Measurements from ENCODE around the gene LYL1. TPM values are rescaled to one million over a fixed set of nuclear protein-coding genes. Genes with fewer than 3 reads are reported as not detected.

LYL1 gene
- total and polyA plus RNA-seq, 2 of the 13 experiments (the other 11 are each of a cell fraction or from before 2014, with no cell fraction given): 0.75 to 0.92 TPM

GRCh38 chr19:13128583-13128982 is 25.9 kb upstream of the LYL1 start (continued):
- TF ChIP-seq HDAC1 (CRISPR knock-in tag; IDR thresholded peaks at IDR 0.05) (peak; percentile 76), DPF2 (CRISPR knock-in tag; IDR thresholded peaks at IDR 0.05; ENCODE audit: borderline replicate concordance, low read depth) (peak; percentile 51; the same call in 1 of the 2 replicates), ZNF567 (CRISPR knock-in tag; IDR thresholded peaks at IDR 0.05; ENCODE audit: borderline replicate concordance) (no peak), ZNF207 (IDR thresholded peaks at IDR 0.05; ENCODE audit: borderline replicate concordance) (no peak), ZNF468 (CRISPR knock-in tag; IDR thresholded peaks at IDR 0.05) (no peak), ZNF225 (CRISPR knock-in tag; IDR thresholded peaks at IDR 0.05) (no peak), ZNF556 (CRISPR knock-in tag; IDR thresholded peaks at IDR 0.05; ENCODE audit: borderline replicate concordance) (peak; percentile 26; the same call in 1 of the 2 replicates), ADNP (CRISPR knock-in tag; IDR thresholded peaks at IDR 0.05) (no peak), CENPT (CRISPR knock-in tag; IDR thresholded peaks at IDR 0.05; ENCODE audit: low read depth) (no peak), HNF1A (IDR thresholded peaks at IDR 0.05; ENCODE audit: low read depth) (no peak), HNF1A (CRISPR knock-in tag; IDR thresholded peaks at IDR 0.05; ENCODE audit: borderline replicate concordance) (peak; percentile 21; the same call in 1 of the 2 replicates), ZXDC (CRISPR knock-in tag; IDR thresholded peaks at IDR 0.05) (no peak), ZBTB37 (CRISPR knock-in tag; IDR thresholded peaks at IDR 0.05) (peak; percentile 94), ZFY (CRISPR knock-in tag; IDR thresholded peaks at IDR 0.05) (peak; percentile 53), ZNF414 (CRISPR knock-in tag; IDR thresholded peaks at IDR 0.05) (0 out of 2 replicates have a peak, but pooled peaks have one; percentile 54), NR2F2 (IDR thresholded peaks at IDR 0.05; ENCODE audit: borderline replicate concordance, low read depth) (peak; percentile 76)
